Activated CD8-positive, alpha-beta T cell treated with anti-CD3 and anti-CD28 coated beads for 36 hours (primary cell): ENCODE results near the gene FAM110D. TPM values are rescaled to one million over a fixed set of nuclear protein-coding genes. Genes with fewer than 3 reads are reported as not detected.

Experiments
- ATAC-seq: fragments of 200-7000 bp; cut with Tn5 transposase; one replicate; pipeline ENCODE4 v1.10.0; 2021; ENCODE audit warnings: mild to moderate bottlenecking, moderate library complexity
- CTCF ChIA-PET: fragments of 350-600 bp; sonication (Branson Sonifier 250); formaldehyde crosslinking; loops from one replicate; lab custom pipeline; 2021; ENCODE audit warnings: antibody characterized with exemption; lab: Charles Lee
- POLR2A ChIA-PET: fragments of 350-600 bp; sonication (Branson Sonifier 250); formaldehyde crosslinking; loops from one replicate; lab custom pipeline; 2021; ENCODE audit warnings: antibody characterized with exemption; lab: Charles Lee
- DNase-seq: peaks from one replicate; pipeline ENCODE4 v3.0.0-alpha.2; 2020
- H3K27ac Mint-ChIP-seq: one replicate; pipeline ENCODE4 v1.8.0; 2021; ENCODE audit warnings: mild to moderate bottlenecking, mixed read lengths
- H3K27me3 Mint-ChIP-seq: one replicate; pipeline ENCODE4 v1.8.0; 2021; ENCODE audit warnings: mixed read lengths
- H3K36me3 Mint-ChIP-seq: one replicate; pipeline ENCODE4 v1.8.0; 2021; ENCODE audit warnings: low read depth, mixed read lengths
- H3K4me1 Mint-ChIP-seq: one replicate; pipeline ENCODE4 v1.8.0; 2021; ENCODE audit warnings: low read depth, mixed read lengths
- H3K4me3 Mint-ChIP-seq: one replicate; pipeline ENCODE4 v1.8.0; 2021; ENCODE audit warnings: mild to moderate bottlenecking, moderate library complexity, mixed read lengths
- H3K9me3 Mint-ChIP-seq: one replicate; pipeline ENCODE4 v1.8.0; 2021; ENCODE audit warnings: mixed read lengths
- CTCF ChIP-seq: fragments of 200-600 bp; IDR thresholded peaks from one replicate; pipeline ENCODE4 v1.8.0; 2022; ENCODE audit warnings: antibody characterized with exemption, mild to moderate bottlenecking
- intact Hi-C: fragments of 100-400 bp; cut with micrococcal nuclease; formaldehyde crosslinking; loops from one replicate; pipeline ENCODE4 v1.10.0; 2022
- total RNA-seq, 2 experiments: library from RNA; stranded (reverse); gene quantifications; one replicate each; pipeline ENCODE4 v1.2.3, GENCODE V29; 2021

Gene FAM110D
- total RNA-seq, 2 experiments from 2014 or later = not detected

DNA sequence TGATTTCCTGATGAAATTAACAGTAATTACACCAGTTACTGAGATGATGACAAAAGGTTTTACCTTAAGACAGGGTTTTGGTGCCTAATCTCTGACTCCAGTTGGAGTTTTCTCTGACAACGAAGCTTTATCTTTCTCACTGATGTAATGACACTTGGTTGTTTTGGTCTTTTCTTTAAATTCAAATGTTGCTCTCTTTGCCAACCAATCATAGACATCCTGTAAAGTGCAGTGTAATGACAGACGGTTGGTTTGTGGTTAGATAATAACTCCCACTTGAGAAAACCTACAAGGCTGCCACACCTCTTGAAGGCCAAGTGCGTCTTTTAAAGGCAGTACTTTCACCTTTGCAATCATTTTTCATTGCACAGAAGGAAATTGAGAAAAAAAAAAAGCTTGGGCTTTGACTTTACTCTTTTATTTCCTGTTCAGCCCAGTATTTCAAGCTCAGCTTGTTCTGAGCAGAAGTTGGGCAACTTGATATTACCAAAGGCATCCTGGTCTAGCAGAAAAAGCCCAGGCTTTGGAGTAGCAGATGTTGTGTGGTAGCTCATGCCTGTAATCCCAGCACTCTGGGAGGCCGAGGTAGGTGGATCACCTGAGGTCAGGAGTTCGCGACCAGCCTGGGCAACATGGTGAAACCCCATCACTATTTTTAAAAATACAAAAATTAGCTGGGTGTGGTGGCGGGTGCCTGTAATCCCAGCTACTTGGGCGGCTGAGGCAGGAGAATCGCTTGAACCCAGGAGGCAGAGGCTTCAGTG is 32.4 kb upstream of the FAM110D start:
- Mint-ChIP-seq H3K27ac (peak overlapping the region; percentile 91), H3K4me3 (peak overlapping the region; percentile 71), H3K4me1 (peaks cover 41% of the 10 kb centered on the region), H3K36me3 (peaks cover 15% of the 10 kb centered on the region), H3K9me3 (no peaks in the 10 kb centered on the region), H3K27me3 (peaks cover 2% of the 10 kb centered on the region)
- ChIA-PET POLR2A (interaction anchor here (0.7 to 2.7 kb wide), 12 partner anchors 11 to 227 kb away, joined by 3 to 23 read pairs (median 5); partner anchors contain the start of gene PDIK1L), CTCF (interaction anchor here (0.6 to 13.9 kb wide), 12 partner anchors 8 to 290 kb away, joined by 3 to 164 read pairs (median 3); partner anchors contain the start of genes CEP85 and ZNF593)
- intact Hi-C loops = no loop called here
- DNase-seq (peak; percentile 67), ATAC-seq (peak; percentile 93)
- TF ChIP-seq CTCF = no peak

DNA sequence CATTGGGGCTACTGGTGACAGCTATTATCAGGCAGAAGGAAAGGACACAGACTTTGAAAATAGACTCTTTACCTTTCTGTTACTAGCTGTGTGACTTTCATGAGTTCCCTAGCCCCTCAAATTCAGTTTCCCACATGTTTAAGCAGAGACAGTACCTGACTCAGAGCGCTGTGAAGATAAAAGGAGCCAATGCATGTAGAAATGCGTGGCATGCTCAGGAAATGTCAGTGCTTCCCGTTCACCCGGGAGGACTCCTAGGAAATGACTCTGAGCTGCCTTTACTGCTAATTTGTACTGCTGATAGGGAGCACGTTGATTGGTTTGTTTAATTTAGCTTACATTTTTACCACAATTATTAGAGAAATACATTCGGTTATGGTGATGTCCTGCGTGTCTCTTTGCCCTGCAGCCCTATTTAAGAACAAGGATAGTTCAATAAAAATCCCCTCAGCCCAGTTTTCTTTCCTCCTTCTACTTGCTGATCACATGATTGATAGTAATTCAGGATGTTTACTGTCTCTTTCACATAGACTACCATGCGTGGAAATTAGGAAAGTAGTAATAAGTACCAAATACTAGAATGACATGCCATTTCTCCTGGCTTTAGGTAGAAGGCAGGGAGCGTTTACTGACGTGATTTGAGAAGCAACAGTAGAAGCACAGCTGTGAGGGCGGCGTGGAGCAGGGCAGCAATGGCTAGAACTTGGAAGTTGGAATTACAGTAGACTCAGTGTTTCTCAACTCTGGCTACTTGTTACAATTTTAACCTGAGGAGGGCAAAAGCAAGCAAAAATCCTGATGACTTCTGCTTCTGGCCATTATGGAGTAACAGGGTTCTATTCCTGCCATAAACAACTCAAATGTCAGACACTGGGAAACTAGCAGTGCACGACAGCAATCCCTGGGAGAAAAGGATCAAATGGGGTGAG is 31.4 kb upstream of the FAM110D start:
- Mint-ChIP-seq H3K36me3 (peaks cover 7% of the 10 kb centered on the region), H3K9me3 (no peaks in the 10 kb centered on the region), H3K27me3 (peaks cover 2% of the 10 kb centered on the region), H3K4me1 (peaks cover 45% of the 10 kb centered on the region), H3K4me3 (peak overlapping the region; percentile 71), H3K27ac (peak overlapping the region; percentile 91)
- ATAC-seq = no peak
- intact Hi-C loops = no loop called here
- ChIA-PET CTCF (interaction anchor here (1.0 to 13.9 kb wide), 7 partner anchors 12 to 107 kb away, joined by 3 to 164 read pairs (median 4); partner anchors contain the start of gene CEP85), POLR2A (interaction anchor here (0.6 to 2.7 kb wide), 9 partner anchors 11 to 1924 kb away, joined by 3 to 23 read pairs (median 4); partner anchors contain the start of gene PDIK1L)
- no peak for DNase-seq
- TF ChIP-seq CTCF = no peak

DNA sequence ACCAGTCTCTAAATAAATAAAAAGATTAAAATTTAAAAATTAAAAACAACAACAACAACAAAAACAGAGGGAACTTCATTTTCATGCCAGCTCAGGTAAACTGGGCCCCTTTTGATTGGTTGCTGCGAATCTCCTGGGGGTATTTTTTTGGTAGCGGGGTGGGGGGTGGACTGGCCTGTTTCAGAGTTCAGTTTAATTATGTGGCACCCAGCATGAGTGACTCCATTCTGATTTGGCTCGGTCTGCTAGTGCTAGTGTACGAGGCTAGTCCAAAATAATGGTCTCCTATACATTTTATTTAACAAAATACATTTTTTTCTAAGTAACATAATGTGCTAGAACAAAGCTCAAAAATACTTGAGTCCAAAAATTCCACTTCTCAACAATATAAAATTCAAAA is 29.1 kb upstream of the FAM110D start:
- intact Hi-C loops = no loop called here
- no peaks in the 10 kb centered on the region for H3K9me3 Mint-ChIP-seq
- no peaks in the 10 kb centered on the region for H3K36me3 Mint-ChIP-seq
- peaks cover 2% of the 10 kb centered on the region for H3K27me3 Mint-ChIP-seq
- H3K4me1 Mint-ChIP-seq = peaks cover 28% of the 10 kb centered on the region
- no peak for TF ChIP-seq CTCF
- no peak overlapping the region for H3K27ac Mint-ChIP-seq
- DNase-seq (no peak), ATAC-seq (no peak)
- no peak overlapping the region for H3K4me3 Mint-ChIP-seq
- ChIA-PET POLR2A (interaction anchor here (1.1 kb wide), 1 partner anchor 8 kb away, joined by 3 read pairs; no protein-coding TSS in a partner anchor), CTCF (interaction anchor here (0.8 to 13.9 kb wide), 5 partner anchors 8 to 40 kb away, joined by 3 to 164 read pairs (median 4); partner anchors contain the start of gene ZNF593)

- CTCF ChIA-PET = interaction anchor here (1.0 to 13.9 kb wide), 4 partner anchors 9 to 39 kb away, joined by 4 to 164 read pairs (median 9); partner anchors contain the start of gene ZNF593
- no peak for TF ChIP-seq CTCF
- ATAC-seq = no peak
- peaks cover 2% of the 10 kb centered on the region for H3K27me3 Mint-ChIP-seq
- H3K27ac Mint-ChIP-seq = no peak overlapping the region
- DNase-seq = no peak
- H3K4me1 Mint-ChIP-seq = peaks cover 24% of the 10 kb centered on the region
- intact Hi-C loops = no loop called here
- POLR2A ChIA-PET = no interaction called here
- no peaks in the 10 kb centered on the region for H3K36me3 Mint-ChIP-seq
- no peaks in the 10 kb centered on the region for H3K9me3 Mint-ChIP-seq
- no peak overlapping the region for H3K4me3 Mint-ChIP-seq
Measured at GRCh38 chr1:26130695-26131094, 28.2 kb upstream of the FAM110D start.
